Hepatocyte (in vitro differentiated cells): ENCODE measurements around the gene KDM8. TPM values are rescaled to one million over a fixed set of nuclear protein-coding genes. Genes with fewer than 3 reads are reported as not detected.

Experiments
- DNase-seq: peaks from one replicate; pipeline ENCODE4 v3.0.0-alpha.2; 2016; ENCODE audit warnings: low spot score
- H2AFZ ChIP-seq: fragments of 200-600 bp; sonication (generic); 2 replicates; pipeline ENCODE4 v1.6.0; 2016; ENCODE audit warnings: antibody characterized with exemption, mild to moderate bottlenecking
- H3K27ac ChIP-seq: fragments of 200-600 bp; sonication (generic); 2 replicates; pipeline ENCODE4 v1.5.1; 2016; ENCODE audit warnings: mild to moderate bottlenecking
- H3K27me3 ChIP-seq: fragments of 200-600 bp; sonication (generic); 2 replicates; pipeline ENCODE4 v1.6.1; 2016
- H3K36me3 ChIP-seq: fragments of 200-600 bp; sonication (generic); replicated peaks from 2 replicates; pipeline ENCODE4 v1.5.1; 2016; ENCODE audit warnings: low read depth; ENCODE audit not compliant: insufficient read depth
- H3K4me1 ChIP-seq: fragments of 200-600 bp; sonication (generic); 2 replicates; pipeline ENCODE4 v1.5.1; 2016; ENCODE audit warnings: mild to moderate bottlenecking, moderate library complexity; ENCODE audit not compliant: insufficient read depth
- H3K4me2 ChIP-seq: fragments of 200-600 bp; sonication (generic); 2 replicates; pipeline ENCODE4 v1.6.0; 2016
- H3K4me3 ChIP-seq: fragments of 200-600 bp; sonication (generic); 2 replicates; pipeline ENCODE4 v1.5.1; 2016; ENCODE audit warnings: mild to moderate bottlenecking
- H3K79me2 ChIP-seq: fragments of 200-600 bp; sonication (generic); 2 replicates; pipeline ENCODE4 v1.6.0; 2017; ENCODE audit warnings: mild to moderate bottlenecking
- H3K9me2 ChIP-seq: fragments of 200-600 bp; sonication (generic); replicated peaks from 2 replicates; pipeline ENCODE4 v1.6.0; 2017; ENCODE audit warnings: mild to moderate bottlenecking; ENCODE audit not compliant: insufficient read depth
- H3K9me3 ChIP-seq: fragments of 200-600 bp; sonication (generic); 2 replicates; pipeline ENCODE4 v1.5.1; 2016; ENCODE audit warnings: low read depth, mild to moderate bottlenecking
- H4K20me1 ChIP-seq: fragments of 200-600 bp; sonication (generic); 2 replicates; pipeline ENCODE4 v1.6.0; 2016; ENCODE audit warnings: mild to moderate bottlenecking; ENCODE audit not compliant: insufficient read depth, poor library complexity, severe bottlenecking
- EZH2 ChIP-seq: fragments of 200-600 bp; sonication (generic); IDR thresholded peaks from 2 replicates; pipeline ENCODE4 v1.6.1; 2016; ENCODE audit warnings: antibody characterized with exemption, mild to moderate bottlenecking, borderline replicate concordance
- EZH2phosphoT487 ChIP-seq: fragments of 200-600 bp; sonication (generic); IDR thresholded peaks from one replicate; pipeline ENCODE4 v1.6.1; 2018; ENCODE audit warnings: antibody characterized with exemption, mild to moderate bottlenecking, low read depth, moderate library complexity; ENCODE audit not compliant: unreplicated experiment, severe bottlenecking
- WGBS: methylation state at CpG from one replicate; pipeline ENCODE4 v1.1.6; 2016; ENCODE audit warnings: low lambda C conversion rate; ENCODE audit errors: missing lambda C conversion rate; 5-methylcytosine and 5-hydroxymethylcytosine counted together
- polyA plus RNA-seq: library from polyadenylated mRNA; unstranded; fragments of >200 nt; fragmentation: Nextera tagmentation; extraction: Ambion mirVana; gene quantifications from 2 replicates; pipeline ENCODE4 v1.2.1, GENCODE V29; 2016
- total RNA-seq: library from RNA; depleted of rRNA; stranded (reverse); fragments of >200 nt; gene quantifications from 2 replicates; pipeline ENCODE4 v1.2.3, GENCODE V29; 2014
- TF ChIP-seq, protein P1 (sequence below): fragments of 200-600 bp; sonication (generic); IDR thresholded peaks from 2 replicates; pipeline ENCODE4 v1.5.1; 2016; ENCODE audit warnings: antibody characterized with exemption, mild to moderate bottlenecking; ENCODE audit not compliant: poor library complexity

Gene KDM8
- total and polyA plus RNA-seq, 2 experiments from 2014 or later: 7.2 to 9.7 TPM

- no peak for TF ChIP-seq EZH2phosphoT487
- no peak for TF ChIP-seq EZH2
- TF ChIP-seq, protein P1, sequence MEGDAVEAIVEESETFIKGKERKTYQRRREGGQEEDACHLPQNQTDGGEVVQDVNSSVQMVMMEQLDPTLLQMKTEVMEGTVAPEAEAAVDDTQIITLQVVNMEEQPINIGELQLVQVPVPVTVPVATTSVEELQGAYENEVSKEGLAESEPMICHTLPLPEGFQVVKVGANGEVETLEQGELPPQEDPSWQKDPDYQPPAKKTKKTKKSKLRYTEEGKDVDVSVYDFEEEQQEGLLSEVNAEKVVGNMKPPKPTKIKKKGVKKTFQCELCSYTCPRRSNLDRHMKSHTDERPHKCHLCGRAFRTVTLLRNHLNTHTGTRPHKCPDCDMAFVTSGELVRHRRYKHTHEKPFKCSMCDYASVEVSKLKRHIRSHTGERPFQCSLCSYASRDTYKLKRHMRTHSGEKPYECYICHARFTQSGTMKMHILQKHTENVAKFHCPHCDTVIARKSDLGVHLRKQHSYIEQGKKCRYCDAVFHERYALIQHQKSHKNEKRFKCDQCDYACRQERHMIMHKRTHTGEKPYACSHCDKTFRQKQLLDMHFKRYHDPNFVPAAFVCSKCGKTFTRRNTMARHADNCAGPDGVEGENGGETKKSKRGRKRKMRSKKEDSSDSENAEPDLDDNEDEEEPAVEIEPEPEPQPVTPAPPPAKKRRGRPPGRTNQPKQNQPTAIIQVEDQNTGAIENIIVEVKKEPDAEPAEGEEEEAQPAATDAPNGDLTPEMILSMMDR: no peak
- no peaks in the 10 kb centered on the region for H3K79me2 ChIP-seq
- no peaks in the 10 kb centered on the region for H3K36me3 ChIP-seq
- no peak overlapping the region for H3K27ac ChIP-seq
- no peaks in the 10 kb centered on the region for H3K27me3 ChIP-seq
- H4K20me1 ChIP-seq: no peaks in the 10 kb centered on the region
- DNase-seq: no peak
- H3K4me1 ChIP-seq: no peaks in the 10 kb centered on the region
- H3K9me3 ChIP-seq: no peaks in the 10 kb centered on the region
- WGBS: 96% methylated on average over 11 of the region's 16 CpGs
- no peak overlapping the region for H2AFZ ChIP-seq
- no peaks in the 10 kb centered on the region for H3K9me2 ChIP-seq
- no peak overlapping the region for H3K4me2 ChIP-seq
- H3K4me3 ChIP-seq: no peak overlapping the region
Measured at GRCh38 chr16:27216297-27216885, 13.1 kb downstream of the KDM8 start.

DNA sequence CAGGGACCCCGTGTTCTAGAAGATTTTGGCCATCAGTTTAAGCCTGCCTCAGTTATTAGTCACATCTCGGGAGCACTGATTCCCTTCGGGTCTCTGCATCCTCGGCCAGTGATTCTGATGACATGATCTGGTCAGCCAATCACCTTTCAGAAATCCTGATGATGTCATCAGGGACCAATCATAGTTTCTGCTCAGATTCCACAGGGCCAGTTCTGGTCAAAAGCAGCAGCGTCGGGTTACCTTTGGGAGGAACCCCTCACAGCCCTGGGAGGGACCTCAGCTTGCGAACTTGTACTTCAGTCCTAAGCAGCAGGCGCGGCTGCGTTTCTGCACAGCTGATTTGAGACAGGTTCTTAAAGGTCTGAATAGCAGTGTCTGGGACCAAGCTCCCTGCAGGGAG is 13.9 kb downstream of the KDM8 start:
- Histone ChIP-seq H3K36me3 (no peaks in the 10 kb centered on the region), H2AFZ (no peak overlapping the region)

GRCh38 chr16:27218756-27219155 is 15.4 kb downstream of the KDM8 start:
- no peaks in the 10 kb centered on the region for H3K27me3 ChIP-seq
- no peaks in the 10 kb centered on the region for H3K9me3 ChIP-seq
- no peak overlapping the region for H3K27ac ChIP-seq
- 94% methylated on average over 9 of the region's 9 CpGs for WGBS
- H4K20me1 ChIP-seq: no peaks in the 10 kb centered on the region
- TF ChIP-seq, protein P1: no peak
- TF ChIP-seq EZH2: no peak
- TF ChIP-seq EZH2phosphoT487: no peak
- no peaks in the 10 kb centered on the region for H3K4me1 ChIP-seq
- no peaks in the 10 kb centered on the region for H3K79me2 ChIP-seq
- no peak overlapping the region for H3K4me2 ChIP-seq
- no peak overlapping the region for H3K4me3 ChIP-seq
- no peaks in the 10 kb centered on the region for H3K36me3 ChIP-seq
- H2AFZ ChIP-seq: no peak overlapping the region
- no peak for DNase-seq
- no peaks in the 10 kb centered on the region for H3K9me2 ChIP-seq

More for the DNA sequence above, 13.9 kb downstream of the KDM8 start:
- Histone ChIP-seq H3K4me3 (no peak overlapping the region), H3K79me2 (no peaks in the 10 kb centered on the region), H3K4me2 (no peak overlapping the region), H3K4me1 (no peaks in the 10 kb centered on the region), H3K9me3 (no peaks in the 10 kb centered on the region), H3K27me3 (no peaks in the 10 kb centered on the region), H3K27ac (no peak overlapping the region), H3K9me2 (no peaks in the 10 kb centered on the region), H4K20me1 (no peaks in the 10 kb centered on the region)
- 79% methylated on average over 10 of the region's 10 CpGs for WGBS
- DNase-seq: no peak
- TF ChIP-seq EZH2: no peak
- TF ChIP-seq EZH2phosphoT487: no peak
- TF ChIP-seq, protein P1: no peak

- no peak overlapping the region for H3K27ac ChIP-seq
- no peak overlapping the region for H2AFZ ChIP-seq
- H3K27me3 ChIP-seq: no peaks in the 10 kb centered on the region
- H4K20me1 ChIP-seq: no peaks in the 10 kb centered on the region
- no peak overlapping the region for H3K4me3 ChIP-seq
- H3K4me1 ChIP-seq: no peaks in the 10 kb centered on the region
- no peak overlapping the region for H3K4me2 ChIP-seq
- no peaks in the 10 kb centered on the region for H3K9me3 ChIP-seq
- H3K9me2 ChIP-seq: no peaks in the 10 kb centered on the region
- DNase-seq: no peak
- no peaks in the 10 kb centered on the region for H3K36me3 ChIP-seq
- TF ChIP-seq, protein P1: no peak
- no peak for TF ChIP-seq EZH2phosphoT487
- WGBS: 89% methylated on average over 10 of the region's 10 CpGs
- no peaks in the 10 kb centered on the region for H3K79me2 ChIP-seq
Measured at GRCh38 chr16:27219161-27219560, 15.8 kb downstream of the KDM8 start.
